HEK293 (cell line): Measurements from ENCODE around the gene FKRP.
"Not testable (repeated sequence)": the region's sequence is repeated elsewhere in the genome, so short reads cannot be mapped to it uniquely, and the experiment has no call there.

Source experiments
- BCL11A ChIP-seq: fragments of 450-650 bp; formaldehyde crosslinking; IDR thresholded peaks from 2 replicates; pipeline ENCODE4 v1.5.1; 2016; ENCODE audit warnings: low read depth, missing biosample characterization, missing genetic modification characterization
- HOXA7 ChIP-seq: sonication (generic); formaldehyde crosslinking; IDR thresholded peaks from 2 replicates; pipeline ENCODE4 v1.8.1; 2022; ENCODE audit warnings: missing genetic modification reagents, borderline replicate concordance
- SP2 ChIP-seq: fragments of 450-650 bp; formaldehyde crosslinking; IDR thresholded peaks from 2 replicates; pipeline ENCODE4 v1.5.1; 2016; ENCODE audit warnings: missing biosample characterization, missing genetic modification characterization
- ZNF114 ChIP-seq: fragments of 450-650 bp; formaldehyde crosslinking; IDR thresholded peaks from 2 replicates; pipeline ENCODE4 v1.5.0; 2017; ENCODE audit warnings: missing biosample characterization, missing genetic modification characterization
- TF ChIP-seq, protein P1 (sequence below): fragments of 450-650 bp; formaldehyde crosslinking; IDR thresholded peaks from 2 replicates; pipeline ENCODE4 v1.5.1; 2016; ENCODE audit warnings: missing biosample characterization, missing genetic modification characterization
- TF ChIP-seq, protein P2 (sequence below): fragments of 450-650 bp; IDR thresholded peaks from 2 replicates; pipeline ENCODE4 v1.5.1; 2018; ENCODE audit warnings: missing biosample characterization, missing genetic modification characterization
- TF ChIP-seq, protein P3 (sequence below): fragments of 450-650 bp; formaldehyde crosslinking; IDR thresholded peaks from 2 replicates; pipeline ENCODE4 v1.5.1; 2016; ENCODE audit warnings: missing biosample characterization, missing genetic modification characterization
- TF ChIP-seq, protein P4 (sequence below): fragments of 450-650 bp; formaldehyde crosslinking; IDR thresholded peaks from 2 replicates; pipeline ENCODE4 v1.5.1; 2016; ENCODE audit warnings: missing biosample characterization, missing genetic modification characterization, borderline replicate concordance

DNA sequence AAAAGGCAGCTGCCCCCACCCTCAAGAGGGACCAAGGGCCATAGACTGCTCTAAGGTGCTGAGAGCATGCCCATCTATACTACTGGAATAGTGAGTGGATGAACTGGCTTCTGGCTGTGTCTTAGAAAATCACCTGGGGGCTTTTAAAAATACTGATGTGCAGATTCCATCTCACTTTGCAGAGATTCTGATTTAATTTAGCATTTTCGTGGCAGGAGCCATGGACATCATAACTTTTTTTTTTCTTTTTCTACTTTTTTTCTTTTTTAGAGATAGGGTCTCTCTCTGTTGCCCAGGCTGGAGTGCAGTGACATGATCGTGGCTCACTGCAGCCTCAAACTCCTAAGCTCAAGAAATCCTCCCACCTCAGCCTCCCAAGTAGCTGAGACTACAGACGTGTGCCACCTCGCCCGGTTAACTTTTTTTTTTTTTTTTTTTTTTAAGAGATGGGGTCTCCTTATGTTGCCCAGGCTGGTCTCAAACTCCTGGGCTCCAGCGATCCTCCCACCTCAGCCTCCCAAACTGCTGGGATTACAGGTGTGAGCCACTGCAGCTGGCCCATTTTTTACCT lies 33.0 kb upstream of the FKRP start:
- TF ChIP-seq, protein P1, sequence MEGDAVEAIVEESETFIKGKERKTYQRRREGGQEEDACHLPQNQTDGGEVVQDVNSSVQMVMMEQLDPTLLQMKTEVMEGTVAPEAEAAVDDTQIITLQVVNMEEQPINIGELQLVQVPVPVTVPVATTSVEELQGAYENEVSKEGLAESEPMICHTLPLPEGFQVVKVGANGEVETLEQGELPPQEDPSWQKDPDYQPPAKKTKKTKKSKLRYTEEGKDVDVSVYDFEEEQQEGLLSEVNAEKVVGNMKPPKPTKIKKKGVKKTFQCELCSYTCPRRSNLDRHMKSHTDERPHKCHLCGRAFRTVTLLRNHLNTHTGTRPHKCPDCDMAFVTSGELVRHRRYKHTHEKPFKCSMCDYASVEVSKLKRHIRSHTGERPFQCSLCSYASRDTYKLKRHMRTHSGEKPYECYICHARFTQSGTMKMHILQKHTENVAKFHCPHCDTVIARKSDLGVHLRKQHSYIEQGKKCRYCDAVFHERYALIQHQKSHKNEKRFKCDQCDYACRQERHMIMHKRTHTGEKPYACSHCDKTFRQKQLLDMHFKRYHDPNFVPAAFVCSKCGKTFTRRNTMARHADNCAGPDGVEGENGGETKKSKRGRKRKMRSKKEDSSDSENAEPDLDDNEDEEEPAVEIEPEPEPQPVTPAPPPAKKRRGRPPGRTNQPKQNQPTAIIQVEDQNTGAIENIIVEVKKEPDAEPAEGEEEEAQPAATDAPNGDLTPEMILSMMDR = not testable (repeated sequence)
- TF ChIP-seq, protein P2, sequence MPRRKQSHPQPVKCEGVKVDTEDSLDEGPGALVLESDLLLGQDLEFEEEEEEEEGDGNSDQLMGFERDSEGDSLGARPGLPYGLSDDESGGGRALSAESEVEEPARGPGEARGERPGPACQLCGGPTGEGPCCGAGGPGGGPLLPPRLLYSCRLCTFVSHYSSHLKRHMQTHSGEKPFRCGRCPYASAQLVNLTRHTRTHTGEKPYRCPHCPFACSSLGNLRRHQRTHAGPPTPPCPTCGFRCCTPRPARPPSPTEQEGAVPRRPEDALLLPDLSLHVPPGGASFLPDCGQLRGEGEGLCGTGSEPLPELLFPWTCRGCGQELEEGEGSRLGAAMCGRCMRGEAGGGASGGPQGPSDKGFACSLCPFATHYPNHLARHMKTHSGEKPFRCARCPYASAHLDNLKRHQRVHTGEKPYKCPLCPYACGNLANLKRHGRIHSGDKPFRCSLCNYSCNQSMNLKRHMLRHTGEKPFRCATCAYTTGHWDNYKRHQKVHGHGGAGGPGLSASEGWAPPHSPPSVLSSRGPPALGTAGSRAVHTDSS (tag by site-specific recombination) = not testable (repeated sequence)
- TF ChIP-seq, protein P3, sequence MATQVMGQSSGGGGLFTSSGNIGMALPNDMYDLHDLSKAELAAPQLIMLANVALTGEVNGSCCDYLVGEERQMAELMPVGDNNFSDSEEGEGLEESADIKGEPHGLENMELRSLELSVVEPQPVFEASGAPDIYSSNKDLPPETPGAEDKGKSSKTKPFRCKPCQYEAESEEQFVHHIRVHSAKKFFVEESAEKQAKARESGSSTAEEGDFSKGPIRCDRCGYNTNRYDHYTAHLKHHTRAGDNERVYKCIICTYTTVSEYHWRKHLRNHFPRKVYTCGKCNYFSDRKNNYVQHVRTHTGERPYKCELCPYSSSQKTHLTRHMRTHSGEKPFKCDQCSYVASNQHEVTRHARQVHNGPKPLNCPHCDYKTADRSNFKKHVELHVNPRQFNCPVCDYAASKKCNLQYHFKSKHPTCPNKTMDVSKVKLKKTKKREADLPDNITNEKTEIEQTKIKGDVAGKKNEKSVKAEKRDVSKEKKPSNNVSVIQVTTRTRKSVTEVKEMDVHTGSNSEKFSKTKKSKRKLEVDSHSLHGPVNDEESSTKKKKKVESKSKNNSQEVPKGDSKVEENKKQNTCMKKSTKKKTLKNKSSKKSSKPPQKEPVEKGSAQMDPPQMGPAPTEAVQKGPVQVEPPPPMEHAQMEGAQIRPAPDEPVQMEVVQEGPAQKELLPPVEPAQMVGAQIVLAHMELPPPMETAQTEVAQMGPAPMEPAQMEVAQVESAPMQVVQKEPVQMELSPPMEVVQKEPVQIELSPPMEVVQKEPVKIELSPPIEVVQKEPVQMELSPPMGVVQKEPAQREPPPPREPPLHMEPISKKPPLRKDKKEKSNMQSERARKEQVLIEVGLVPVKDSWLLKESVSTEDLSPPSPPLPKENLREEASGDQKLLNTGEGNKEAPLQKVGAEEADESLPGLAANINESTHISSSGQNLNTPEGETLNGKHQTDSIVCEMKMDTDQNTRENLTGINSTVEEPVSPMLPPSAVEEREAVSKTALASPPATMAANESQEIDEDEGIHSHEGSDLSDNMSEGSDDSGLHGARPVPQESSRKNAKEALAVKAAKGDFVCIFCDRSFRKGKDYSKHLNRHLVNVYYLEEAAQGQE (tag by site-specific recombination) = not testable (repeated sequence)
- TF ChIP-seq, protein P4, sequence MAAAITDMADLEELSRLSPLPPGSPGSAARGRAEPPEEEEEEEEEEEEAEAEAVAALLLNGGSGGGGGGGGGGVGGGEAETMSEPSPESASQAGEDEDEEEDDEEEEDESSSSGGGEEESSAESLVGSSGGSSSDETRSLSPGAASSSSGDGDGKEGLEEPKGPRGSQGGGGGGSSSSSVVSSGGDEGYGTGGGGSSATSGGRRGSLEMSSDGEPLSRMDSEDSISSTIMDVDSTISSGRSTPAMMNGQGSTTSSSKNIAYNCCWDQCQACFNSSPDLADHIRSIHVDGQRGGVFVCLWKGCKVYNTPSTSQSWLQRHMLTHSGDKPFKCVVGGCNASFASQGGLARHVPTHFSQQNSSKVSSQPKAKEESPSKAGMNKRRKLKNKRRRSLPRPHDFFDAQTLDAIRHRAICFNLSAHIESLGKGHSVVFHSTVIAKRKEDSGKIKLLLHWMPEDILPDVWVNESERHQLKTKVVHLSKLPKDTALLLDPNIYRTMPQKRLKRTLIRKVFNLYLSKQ (tag by site-specific recombination) = not testable (repeated sequence)
- TF ChIP-seq SP2; ZNF114 (tag by site-specific recombination); HOXA7 (CRISPR knock-in tag); BCL11A (tag by site-specific recombination): not testable (repeated sequence)
